Ovary (tissue), 3 donors: ENCODE results near the gene CDC14B.

Experiments used
- EP300 ChIP-seq: sonication (generic); formaldehyde crosslinking; IDR thresholded peaks from one replicate; pipeline ENCODE4 v1.6.1; 2017; ENCODE audit warnings: antibody characterized with exemption
- POLR2A ChIP-seq: fragments of 450-650 bp; IDR thresholded peaks from one replicate; pipeline ENCODE4 v1.6.1; 2017; ENCODE audit warnings: antibody characterized with exemption, mild to moderate bottlenecking, moderate library complexity
- TF ChIP-seq, protein P1 (sequence below), 3 donors: fragments of 450-650 bp in 2 of 3; fragments of 200-600 bp in 1 of 3; IDR thresholded peaks; one replicate each; pipeline versions ENCODE4 v1.5.1 to v1.8.0; 2016 to 2022; ENCODE audit warnings: antibody characterized with exemption in 3 of 3, mild to moderate bottlenecking in 1 of 3
- donor health status: DM: no; HTN: no; CAD: no.

DNA sequence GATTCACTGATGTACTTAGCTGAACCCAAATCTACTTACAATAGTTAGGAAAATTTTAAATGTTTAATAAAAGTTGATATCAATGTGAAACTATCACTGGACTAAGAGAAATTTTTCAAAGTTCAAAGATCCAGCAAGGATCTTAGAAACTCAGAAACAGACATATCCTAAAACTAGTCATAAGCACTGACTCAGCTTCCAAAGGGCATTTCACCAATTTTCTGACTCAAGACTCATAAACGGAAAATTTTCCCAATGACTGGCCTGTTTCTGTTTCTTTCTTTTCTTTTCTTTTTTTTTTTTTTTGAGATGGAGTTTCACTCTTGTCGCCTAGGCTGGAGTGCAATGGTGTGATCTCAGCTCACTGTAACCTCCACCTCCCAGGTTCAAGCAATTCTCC lies 66.6 kb downstream of the CDC14B start:
- TF ChIP-seq, protein P1, sequence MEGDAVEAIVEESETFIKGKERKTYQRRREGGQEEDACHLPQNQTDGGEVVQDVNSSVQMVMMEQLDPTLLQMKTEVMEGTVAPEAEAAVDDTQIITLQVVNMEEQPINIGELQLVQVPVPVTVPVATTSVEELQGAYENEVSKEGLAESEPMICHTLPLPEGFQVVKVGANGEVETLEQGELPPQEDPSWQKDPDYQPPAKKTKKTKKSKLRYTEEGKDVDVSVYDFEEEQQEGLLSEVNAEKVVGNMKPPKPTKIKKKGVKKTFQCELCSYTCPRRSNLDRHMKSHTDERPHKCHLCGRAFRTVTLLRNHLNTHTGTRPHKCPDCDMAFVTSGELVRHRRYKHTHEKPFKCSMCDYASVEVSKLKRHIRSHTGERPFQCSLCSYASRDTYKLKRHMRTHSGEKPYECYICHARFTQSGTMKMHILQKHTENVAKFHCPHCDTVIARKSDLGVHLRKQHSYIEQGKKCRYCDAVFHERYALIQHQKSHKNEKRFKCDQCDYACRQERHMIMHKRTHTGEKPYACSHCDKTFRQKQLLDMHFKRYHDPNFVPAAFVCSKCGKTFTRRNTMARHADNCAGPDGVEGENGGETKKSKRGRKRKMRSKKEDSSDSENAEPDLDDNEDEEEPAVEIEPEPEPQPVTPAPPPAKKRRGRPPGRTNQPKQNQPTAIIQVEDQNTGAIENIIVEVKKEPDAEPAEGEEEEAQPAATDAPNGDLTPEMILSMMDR (IDR thresholded peaks at IDR 0.05): no peak
- TF ChIP-seq EP300: no peak
- no peak for TF ChIP-seq POLR2A
